B cell (primary cell): ENCODE data around the gene IGFN1. TPM values are rescaled to one million over a fixed set of nuclear protein-coding genes. Genes with fewer than 3 reads are reported as not detected.

Experiments used
- ATAC-seq: fragments of 200-7000 bp; cut with Tn5 transposase; one replicate; pipeline ENCODE4 v1.10.0; 2021; ENCODE audit warnings: low read depth, mild to moderate bottlenecking, moderate number of reproducible peaks, moderate library complexity
- CTCF ChIA-PET: fragments of 350-600 bp; sonication (Branson Sonifier 250); formaldehyde crosslinking; loops from one replicate; lab custom pipeline; 2021; ENCODE audit warnings: antibody characterized with exemption, inconsistent platforms; lab: Charles Lee
- POLR2A ChIA-PET: fragments of 350-600 bp; sonication (Branson Sonifier 250); formaldehyde crosslinking; loops from one replicate; lab custom pipeline; 2021; ENCODE audit warnings: antibody characterized with exemption; lab: Charles Lee
- DNase-seq: peaks from one replicate; pipeline ENCODE4 v3.0.0; 2013
- H2AFZ ChIP-seq: 2 replicates; pipeline ENCODE4 v1.6.1; 2012; ENCODE audit warnings: mild to moderate bottlenecking, low read depth, low read length; ENCODE audit not compliant: insufficient read depth, poor library complexity, severe bottlenecking
- H3K27ac ChIP-seq, 2 donors: 1 replicate in 1 of 2; 2 replicates in 1 of 2; pipeline ENCODE4 v1.5.1; 2012 to 2013; ENCODE audit warnings: low read length in 2 of 2, mild to moderate bottlenecking in 2 of 2, moderate library complexity in 1 of 2
- H3K27me3 ChIP-seq, 4 experiments: fragments of 200-600 bp in 1 of 4; sonication (generic) in 1 of 4; replicated peaks in 1 of 4; 1 replicate in 2 of 4; 2 replicates in 2 of 4; pipeline versions ENCODE4 v1.6.1 to v1.7.0; 2013 to 2016; ENCODE audit warnings: low read length in 3 of 4, mild to moderate bottlenecking in 2 of 4, mixed read lengths in 1 of 4, moderate library complexity in 1 of 4; ENCODE audit not compliant: insufficient read depth in 4 of 4, control insufficient read depth in 3 of 4; ENCODE audit errors: control extremely low read depth in 1 of 4
- H3K36me3 ChIP-seq, 2 experiments: replicated peaks in 1 of 2; 1 replicate in 1 of 2; 2 replicates in 1 of 2; pipeline versions ENCODE4 v1.6.1 to v1.7.1; 2013; ENCODE audit warnings: low read length in 1 of 2; ENCODE audit not compliant: insufficient read depth in 2 of 2, control insufficient read depth in 1 of 2; ENCODE audit errors: control extremely low read depth in 1 of 2, extremely low read depth in 1 of 2
- H3K4me1 ChIP-seq, 2 donors: fragments of 200-600 bp in 1 of 2; sonication (generic) in 1 of 2; 1 replicate in 1 of 2; 2 replicates in 1 of 2; pipeline versions ENCODE4 v1.5.1 to v1.6.1; 2013 to 2017; ENCODE audit warnings: low read length in 2 of 2; ENCODE audit not compliant: control insufficient read depth in 2 of 2, insufficient read depth in 2 of 2
- H3K4me2 ChIP-seq: replicated peaks from 2 replicates; pipeline ENCODE3; 2012; ENCODE audit warnings: mild to moderate bottlenecking, low read depth, low read length; ENCODE audit not compliant: poor library complexity, severe bottlenecking
- H3K4me3 ChIP-seq, 5 experiments: fragments of 200-600 bp in 1 of 5; sonication (generic) in 1 of 5; 1 replicate in 3 of 5; 2 replicates in 2 of 5; pipeline versions ENCODE4 v1.5.1 to v1.7.0; 2011 to 2016; ENCODE audit warnings: low read length in 4 of 5, mild to moderate bottlenecking in 4 of 5, low read depth in 2 of 5, control low read depth in 1 of 5, moderate library complexity in 1 of 5; ENCODE audit not compliant: insufficient read depth in 1 of 5; ENCODE audit errors: control extremely low read depth in 1 of 5, extremely low read depth in 1 of 5
- H3K79me2 ChIP-seq: fragments of 200-600 bp; sonication (generic); one replicate; pipeline ENCODE4 v1.6.0; 2016; ENCODE audit warnings: low read length; ENCODE audit not compliant: control insufficient read depth, insufficient read depth
- H3K9ac ChIP-seq: fragments of 200-600 bp; sonication (generic); 2 replicates; pipeline ENCODE4 v1.6.1; 2017; ENCODE audit warnings: mild to moderate bottlenecking, low read length, moderate library complexity
- H3K9me3 ChIP-seq, 3 donors: one replicate each; pipeline versions ENCODE4 v1.6.1 to v1.7.1; 2013; ENCODE audit warnings: low read length in 2 of 3; ENCODE audit not compliant: control insufficient read depth in 2 of 3, insufficient read depth in 1 of 3; ENCODE audit errors: control extremely low read depth in 1 of 3
- H4K20me1 ChIP-seq: 2 replicates; pipeline ENCODE4 v1.6.0; 2012; ENCODE audit warnings: mild to moderate bottlenecking, low read length; ENCODE audit not compliant: insufficient read depth, control insufficient read depth, poor library complexity, severe bottlenecking
- H3K27ac Mint-ChIP-seq: one replicate; pipeline ENCODE4 v1.8.0; 2021; ENCODE audit warnings: mixed read lengths
- H3K27me3 Mint-ChIP-seq: one replicate; pipeline ENCODE4 v1.8.0; 2021; ENCODE audit warnings: mixed read lengths
- H3K4me1 Mint-ChIP-seq: one replicate; pipeline ENCODE4 v1.8.0; 2021; ENCODE audit warnings: mixed read lengths
- H3K4me3 Mint-ChIP-seq: one replicate; pipeline ENCODE4 v1.8.0; 2021; ENCODE audit warnings: mixed read lengths
- H3K9me3 Mint-ChIP-seq: one replicate; pipeline ENCODE4 v1.8.0; 2022; ENCODE audit warnings: mixed read lengths; ENCODE audit not compliant: insufficient read depth
- EZH2 ChIP-seq: IDR thresholded peaks from 2 replicates; pipeline ENCODE4 v1.6.1; 2012; ENCODE audit warnings: borderline replicate concordance, low read depth, mild to moderate bottlenecking, moderate library complexity, low read length; ENCODE audit not compliant: insufficient read depth, poor library complexity, severe bottlenecking
- WGBS: methylation state at CpG from one replicate; pipeline ENCODE4 v1.1.5; 2013; ENCODE audit warnings: missing lambda C conversion rate; ENCODE audit not compliant: insufficient coverage; 5-methylcytosine and 5-hydroxymethylcytosine counted together
- intact Hi-C: fragments of 100-400 bp; cut with micrococcal nuclease; formaldehyde crosslinking; loops from one replicate; pipeline ENCODE4 v1.10.0; 2022
- polyA plus RNA-seq: library from polyadenylated mRNA; depleted of rRNA; stranded (reverse); fragments of >200 nt; gene quantifications from 2 replicates; pipeline ENCODE4 v1.2.3, GENCODE V29; 2012
- total RNA-seq, 2 donors: library from RNA; stranded (reverse); fragments of 120-200 nt in 1 of 2; gene quantifications; 1 replicate in 1 of 2; 2 replicates in 1 of 2; pipeline versions ENCODE4 v1.2.3 to v1.2.4, GENCODE V29; 2013 to 2022
- TF ChIP-seq, protein P1 (sequence below): fragments of 200-600 bp; IDR thresholded peaks from one replicate; pipeline ENCODE4 v1.8.0; 2022; ENCODE audit warnings: antibody characterized with exemption, mild to moderate bottlenecking

Gene IGFN1
- total and polyA plus RNA-seq, 2 donors (not counting 1 experiment from before 2014, with no cell fraction given) = not detected

DNA sequence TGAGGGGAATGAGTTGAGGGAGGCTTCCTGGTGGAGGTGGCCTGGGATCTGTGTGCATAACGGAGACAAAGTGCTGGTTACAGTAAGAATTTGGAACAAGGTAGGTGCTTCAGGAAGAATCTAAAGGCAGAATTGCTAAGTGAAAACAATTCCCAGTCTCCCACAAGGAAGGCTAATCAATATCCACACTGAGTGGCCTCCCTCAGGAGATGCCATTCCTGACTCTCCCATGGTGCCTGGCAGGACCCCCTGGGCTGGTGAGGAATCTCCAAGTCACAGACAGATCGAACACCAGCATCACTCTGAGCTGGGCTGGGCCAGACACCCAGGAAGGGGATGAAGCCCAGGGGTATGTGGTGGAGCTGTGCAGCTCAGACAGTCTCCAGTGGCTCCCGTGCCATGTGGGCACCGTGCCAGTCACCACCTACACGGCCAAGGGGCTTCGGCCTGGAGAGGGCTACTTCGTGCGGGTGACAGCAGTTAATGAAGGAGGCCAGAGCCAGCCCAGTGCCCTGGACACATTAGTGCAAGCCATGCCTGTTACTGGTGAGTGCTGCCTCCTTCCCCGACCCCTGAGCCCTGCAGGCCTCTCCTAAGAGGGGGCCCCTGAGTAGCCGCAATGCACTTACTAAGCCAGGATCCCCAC lies 30.7 kb downstream of the IGFN1 start:
- Mint-ChIP-seq H3K27me3 (peaks cover 9% of the 10 kb centered on the region), H3K4me3 (no peak overlapping the region), H3K9me3 (no peaks in the 10 kb centered on the region), H3K4me1 (no peaks in the 10 kb centered on the region), H3K27ac (no peak overlapping the region)
- ATAC-seq (no peak), DNase-seq (no peak)
- ChIA-PET POLR2A (interaction anchor here (0.5 kb wide), 1 partner anchor 432 kb away, joined by 3 read pairs; no protein-coding TSS in a partner anchor), CTCF (no interaction called here)
- Histone ChIP-seq H3K79me2 (no peaks in the 10 kb centered on the region), H3K36me3 (no peaks in the 10 kb centered on the region), H3K27ac (no peak overlapping the region), H3K27me3 (no peaks in the 10 kb centered on the region), H3K4me3 (no peak overlapping the region), H2AFZ (no peak overlapping the region), H3K4me1 (no peaks in the 10 kb centered on the region), H3K9me3 (no peaks in the 10 kb centered on the region), H3K9ac (no peak overlapping the region), H3K4me2 (no peak overlapping the region), H4K20me1 (no peaks in the 10 kb centered on the region)
- 92% methylated on average over 9 of the region's 10 CpGs for WGBS
- TF ChIP-seq, protein P1, sequence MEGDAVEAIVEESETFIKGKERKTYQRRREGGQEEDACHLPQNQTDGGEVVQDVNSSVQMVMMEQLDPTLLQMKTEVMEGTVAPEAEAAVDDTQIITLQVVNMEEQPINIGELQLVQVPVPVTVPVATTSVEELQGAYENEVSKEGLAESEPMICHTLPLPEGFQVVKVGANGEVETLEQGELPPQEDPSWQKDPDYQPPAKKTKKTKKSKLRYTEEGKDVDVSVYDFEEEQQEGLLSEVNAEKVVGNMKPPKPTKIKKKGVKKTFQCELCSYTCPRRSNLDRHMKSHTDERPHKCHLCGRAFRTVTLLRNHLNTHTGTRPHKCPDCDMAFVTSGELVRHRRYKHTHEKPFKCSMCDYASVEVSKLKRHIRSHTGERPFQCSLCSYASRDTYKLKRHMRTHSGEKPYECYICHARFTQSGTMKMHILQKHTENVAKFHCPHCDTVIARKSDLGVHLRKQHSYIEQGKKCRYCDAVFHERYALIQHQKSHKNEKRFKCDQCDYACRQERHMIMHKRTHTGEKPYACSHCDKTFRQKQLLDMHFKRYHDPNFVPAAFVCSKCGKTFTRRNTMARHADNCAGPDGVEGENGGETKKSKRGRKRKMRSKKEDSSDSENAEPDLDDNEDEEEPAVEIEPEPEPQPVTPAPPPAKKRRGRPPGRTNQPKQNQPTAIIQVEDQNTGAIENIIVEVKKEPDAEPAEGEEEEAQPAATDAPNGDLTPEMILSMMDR = no peak
- no peak for TF ChIP-seq EZH2
- intact Hi-C loops = no loop called here

DNA sequence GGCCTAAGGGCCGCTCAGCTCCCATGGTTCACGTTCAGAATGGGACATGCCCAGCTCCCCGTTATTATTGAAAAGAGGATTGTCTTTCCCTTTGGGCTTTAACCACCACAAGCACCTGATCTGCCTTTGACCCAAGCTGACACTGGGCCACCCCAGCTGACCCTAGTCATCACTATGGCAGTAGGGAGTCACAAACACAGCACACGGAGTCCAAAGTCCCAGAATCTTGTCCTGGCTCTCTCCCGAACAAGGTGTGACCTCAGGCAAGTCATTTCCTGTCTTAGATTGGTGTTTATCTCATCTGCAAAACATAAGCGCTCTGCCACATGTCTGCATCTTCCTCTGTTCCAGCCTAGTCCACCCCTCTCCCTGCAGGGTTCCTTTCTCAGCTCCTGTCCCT lies 31.5 kb downstream of the IGFN1 start:
- Mint-ChIP-seq H3K27ac (no peak overlapping the region), H3K4me3 (no peak overlapping the region), H3K9me3 (no peaks in the 10 kb centered on the region), H3K4me1 (no peaks in the 10 kb centered on the region), H3K27me3 (peaks cover 9% of the 10 kb centered on the region)
- H3K9ac ChIP-seq = no peak overlapping the region
- H3K27me3 ChIP-seq = no peaks in the 10 kb centered on the region
- DNase-seq = no peak
- H2AFZ ChIP-seq = no peak overlapping the region
- H3K79me2 ChIP-seq = no peaks in the 10 kb centered on the region
- no peaks in the 10 kb centered on the region for H4K20me1 ChIP-seq
- no peaks in the 10 kb centered on the region for H3K4me1 ChIP-seq
- no peaks in the 10 kb centered on the region for H3K9me3 ChIP-seq
- H3K36me3 ChIP-seq = no peaks in the 10 kb centered on the region
- POLR2A ChIA-PET = no interaction called here
- ATAC-seq = no peak
- WGBS = 95% methylated on average over 6 of the region's 6 CpGs
- no peak overlapping the region for H3K4me2 ChIP-seq
- H3K4me3 ChIP-seq = no peak overlapping the region
- CTCF ChIA-PET = interaction anchor here (1.1 to 1.3 kb wide), 3 partner anchors 19 to 72 kb away, joined by 3 to 4 read pairs (median 3); no protein-coding TSS in a partner anchor
- TF ChIP-seq, protein P1 = no peak
- no peak for TF ChIP-seq EZH2
- H3K27ac ChIP-seq = no peak overlapping the region
- intact Hi-C loops = loop anchor here (2.0 kb wide), 2 partner anchors 73 to 251 kb away; no protein-coding TSS in a partner anchor
